Measurements from ENCODE around the gene LGMN.

- TF ChIP-seq CTCF (IDR thresholded peaks at IDR 0.05; ENCODE audit: poor library complexity) (no peak), EZH2 (IDR thresholded peaks at IDR 0.05; ENCODE audit: borderline replicate concordance) (no peak), EZH2phosphoT487 (IDR thresholded peaks at IDR 0.05; ENCODE audit: low read depth, severe bottlenecking, unreplicated experiment) (no peak)
Measured at GRCh38 chr14:92760524-92760805, 12.0 kb upstream of the LGMN start.

Data from hepatocyte (in vitro differentiated cells).